ENCODE measurements around the gene SPARC.
"Not testable (repeated sequence)": the region's sequence is repeated elsewhere in the genome, so short reads cannot be mapped to it uniquely, and the experiment has no call there.

Gene SPARC

GRCh38 chr5:151686674-151687407, at the start of gene SPARC:
Gene SPARC (minus strand): TSS chr5:151686915. CDS start chr5:151676188, 10,727 bp downstream.
- DNase-seq: no peak

GRCh38 chr5:151735646-151736045, 48.9 kb upstream of the SPARC start:
- no peak for DNase-seq

GRCh38 chr5:151734064-151734408, 47.3 kb upstream of the SPARC start:
- no peak for DNase-seq

- DNase-seq: no peak
Measured at GRCh38 chr5:151733358-151734063, 46.8 kb upstream of the SPARC start.

- DNase-seq: no peak
Measured at GRCh38 chr5:151730381-151730780, 43.7 kb upstream of the SPARC start.

- not testable (repeated sequence) for DNase-seq
Measured at GRCh38 chr5:151729597-151729996, 42.9 kb upstream of the SPARC start.

GRCh38 chr5:151724360-151724759, 37.6 kb upstream of the SPARC start:
- DNase-seq: no peak

GRCh38 chr5:151722546-151722945, 35.8 kb upstream of the SPARC start:
- DNase-seq: no peak

GRCh38 chr5:151721812-151722391, 35.2 kb upstream of the SPARC start:
- no peak for DNase-seq

- no peak for DNase-seq
Measured at GRCh38 chr5:151721087-151721646, 34.5 kb upstream of the SPARC start.

- no peak for DNase-seq
Measured at GRCh38 chr5:151720215-151720614, 33.5 kb upstream of the SPARC start.

GRCh38 chr5:151719228-151720000, 32.7 kb upstream of the SPARC start:
- DNase-seq: no peak

GRCh38 chr5:151718646-151719045, 31.9 kb upstream of the SPARC start:
- no peak for DNase-seq

GRCh38 chr5:151718153-151718552, 31.4 kb upstream of the SPARC start:
- no peak for DNase-seq

- no peak for DNase-seq
Measured at GRCh38 chr5:151717416-151717815, 30.7 kb upstream of the SPARC start.

GRCh38 chr5:151709109-151709735, 22.5 kb upstream of the SPARC start:
- no peak for DNase-seq

- no peak for DNase-seq
Measured at GRCh38 chr5:151708126-151708525, 21.4 kb upstream of the SPARC start.

GRCh38 chr5:151707567-151707966, 20.9 kb upstream of the SPARC start:
- DNase-seq: no peak

GRCh38 chr5:151706906-151707305, 20.2 kb upstream of the SPARC start:
- no peak for DNase-seq

- no peak for DNase-seq
Measured at GRCh38 chr5:151703780-151704179, 17.1 kb upstream of the SPARC start.

- DNase-seq: no peak
Measured at GRCh38 chr5:151703227-151703626, 16.5 kb upstream of the SPARC start.

GRCh38 chr5:151700820-151701219, 14.1 kb upstream of the SPARC start:
- no peak for DNase-seq

- DNase-seq: no peak
Measured at GRCh38 chr5:151700296-151700695, 13.6 kb upstream of the SPARC start.
